Measurements from ENCODE around the gene EXOC5. TPM values are rescaled to one million over a fixed set of nuclear protein-coding genes. Genes with fewer than 3 reads are reported as not detected.
A peak's percentile ranks its signal among the peaks of the same experiment; 100 is the strongest.

The EXOC5 gene, protein sequence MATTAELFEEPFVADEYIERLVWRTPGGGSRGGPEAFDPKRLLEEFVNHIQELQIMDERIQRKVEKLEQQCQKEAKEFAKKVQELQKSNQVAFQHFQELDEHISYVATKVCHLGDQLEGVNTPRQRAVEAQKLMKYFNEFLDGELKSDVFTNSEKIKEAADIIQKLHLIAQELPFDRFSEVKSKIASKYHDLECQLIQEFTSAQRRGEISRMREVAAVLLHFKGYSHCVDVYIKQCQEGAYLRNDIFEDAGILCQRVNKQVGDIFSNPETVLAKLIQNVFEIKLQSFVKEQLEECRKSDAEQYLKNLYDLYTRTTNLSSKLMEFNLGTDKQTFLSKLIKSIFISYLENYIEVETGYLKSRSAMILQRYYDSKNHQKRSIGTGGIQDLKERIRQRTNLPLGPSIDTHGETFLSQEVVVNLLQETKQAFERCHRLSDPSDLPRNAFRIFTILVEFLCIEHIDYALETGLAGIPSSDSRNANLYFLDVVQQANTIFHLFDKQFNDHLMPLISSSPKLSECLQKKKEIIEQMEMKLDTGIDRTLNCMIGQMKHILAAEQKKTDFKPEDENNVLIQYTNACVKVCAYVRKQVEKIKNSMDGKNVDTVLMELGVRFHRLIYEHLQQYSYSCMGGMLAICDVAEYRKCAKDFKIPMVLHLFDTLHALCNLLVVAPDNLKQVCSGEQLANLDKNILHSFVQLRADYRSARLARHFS
- 10 to 100 TPM; 35.4 to 59.7 (median 51.4) TPM for total RNA-seq
- 10 to 100 TPM; 15.1 to 51.2 (median 24.7) TPM for polyA plus RNA-seq
- long read RNA-seq, donor 1, full-length matches to known transcripts: 18 of 22 reads
- long read RNA-seq, donor 1, partial matches to known transcripts: 2 of 22 reads
- long read RNA-seq, donor 1, other reads (novel, unspliced or antisense): 2 of 22 reads
- long read RNA-seq, donor 2, full-length matches to known transcripts: 49 of 69 reads
- long read RNA-seq, donor 2, partial matches to known transcripts: 13 of 69 reads
- long read RNA-seq, donor 2, other reads (novel, unspliced or antisense): 7 of 69 reads

DNA sequence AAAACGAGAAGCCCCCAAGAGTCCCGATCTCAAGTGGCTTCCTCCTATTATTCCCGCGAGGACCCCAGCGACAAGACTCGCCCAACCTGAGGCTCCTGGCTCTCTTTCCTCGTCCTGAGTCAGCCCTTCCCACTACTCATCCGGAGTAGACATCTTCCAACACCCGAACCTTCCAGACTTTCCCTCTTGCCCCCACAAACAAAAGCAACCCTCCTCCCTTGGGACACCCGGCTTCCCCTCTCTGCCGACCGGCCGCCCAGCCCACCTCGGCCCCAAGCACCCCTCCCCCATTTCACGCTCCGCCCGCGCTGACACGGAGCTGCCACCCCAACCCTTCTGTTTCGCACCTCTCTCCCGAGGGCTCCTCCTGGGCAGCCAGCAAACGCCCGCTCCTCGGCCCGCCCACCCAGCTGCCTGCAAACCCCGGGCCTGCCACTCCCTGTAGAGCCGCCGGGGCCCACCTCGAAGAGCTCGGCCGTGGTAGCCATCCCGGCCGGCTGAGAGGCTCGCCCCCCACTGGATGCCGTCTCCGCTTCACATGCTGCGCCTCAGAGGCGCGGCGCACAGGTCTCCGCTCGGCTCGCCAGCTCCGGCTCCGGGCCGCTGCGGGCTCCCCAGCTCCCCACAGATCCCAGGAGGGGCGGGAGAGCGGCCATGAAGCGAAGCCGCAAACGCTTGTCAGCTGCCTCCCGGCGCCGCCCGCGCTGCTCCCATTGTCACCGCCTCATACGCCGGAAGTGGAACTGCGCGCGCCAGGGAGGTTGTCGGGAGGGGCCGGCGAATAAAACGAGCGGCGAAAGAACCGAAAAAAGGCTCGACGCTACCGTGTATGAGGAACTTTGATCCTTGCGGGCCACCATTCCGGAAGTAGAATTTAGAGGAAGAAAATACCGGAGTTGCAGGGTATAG is at the start of gene EXOC5, which contains the start of gene AP5M1:
TSS of gene EXOC5 (minus strand) at position 745 of the 909 bp plus-strand sequence. CDS start at position 488, 257 bp downstream.
TSS of gene AP5M1 (plus strand) at position 811 of the 909 bp plus-strand sequence. CDS start 344 bp downstream, outside the sequence.
- intact Hi-C loops (cut with DNase I): loop anchor here in 1 of 2 donors (10.0 kb wide), 1 partner anchor 126 kb away; the partner anchor contains the start of gene NAA30
- no peaks in the 10 kb centered on the region for H3K9me3 ChIP-seq
- peaks cover 40% of the 10 kb centered on the region for H3K4me1 ChIP-seq
- peak within 1 kb of the TSS; percentile 96 for H3K27ac ChIP-seq
- peak; percentile 94 to 96 (median 96) for ATAC-seq
- TF ChIP-seq, protein P1, sequence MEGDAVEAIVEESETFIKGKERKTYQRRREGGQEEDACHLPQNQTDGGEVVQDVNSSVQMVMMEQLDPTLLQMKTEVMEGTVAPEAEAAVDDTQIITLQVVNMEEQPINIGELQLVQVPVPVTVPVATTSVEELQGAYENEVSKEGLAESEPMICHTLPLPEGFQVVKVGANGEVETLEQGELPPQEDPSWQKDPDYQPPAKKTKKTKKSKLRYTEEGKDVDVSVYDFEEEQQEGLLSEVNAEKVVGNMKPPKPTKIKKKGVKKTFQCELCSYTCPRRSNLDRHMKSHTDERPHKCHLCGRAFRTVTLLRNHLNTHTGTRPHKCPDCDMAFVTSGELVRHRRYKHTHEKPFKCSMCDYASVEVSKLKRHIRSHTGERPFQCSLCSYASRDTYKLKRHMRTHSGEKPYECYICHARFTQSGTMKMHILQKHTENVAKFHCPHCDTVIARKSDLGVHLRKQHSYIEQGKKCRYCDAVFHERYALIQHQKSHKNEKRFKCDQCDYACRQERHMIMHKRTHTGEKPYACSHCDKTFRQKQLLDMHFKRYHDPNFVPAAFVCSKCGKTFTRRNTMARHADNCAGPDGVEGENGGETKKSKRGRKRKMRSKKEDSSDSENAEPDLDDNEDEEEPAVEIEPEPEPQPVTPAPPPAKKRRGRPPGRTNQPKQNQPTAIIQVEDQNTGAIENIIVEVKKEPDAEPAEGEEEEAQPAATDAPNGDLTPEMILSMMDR (IDR thresholded peaks at IDR 0.05): no peak
- peak within 1 kb of the TSS; percentile 92 for H3K4me3 ChIP-seq
- no peaks in the 10 kb centered on the region for H3K27me3 ChIP-seq (ENCODE audit: insufficient read depth in 3 of 3, low read length in 2 of 3)
- DNase-seq: peak; percentile 92 to 95
- 0 to 1% (median 1%) methylated on average over 69 to 76 of the region's 76 CpGs for WGBS, 3 donors
- no peaks in the 10 kb centered on the region for H3K36me3 ChIP-seq (ENCODE audit: insufficient read depth in 1 of 2, low read depth in 1 of 2)

DNA sequence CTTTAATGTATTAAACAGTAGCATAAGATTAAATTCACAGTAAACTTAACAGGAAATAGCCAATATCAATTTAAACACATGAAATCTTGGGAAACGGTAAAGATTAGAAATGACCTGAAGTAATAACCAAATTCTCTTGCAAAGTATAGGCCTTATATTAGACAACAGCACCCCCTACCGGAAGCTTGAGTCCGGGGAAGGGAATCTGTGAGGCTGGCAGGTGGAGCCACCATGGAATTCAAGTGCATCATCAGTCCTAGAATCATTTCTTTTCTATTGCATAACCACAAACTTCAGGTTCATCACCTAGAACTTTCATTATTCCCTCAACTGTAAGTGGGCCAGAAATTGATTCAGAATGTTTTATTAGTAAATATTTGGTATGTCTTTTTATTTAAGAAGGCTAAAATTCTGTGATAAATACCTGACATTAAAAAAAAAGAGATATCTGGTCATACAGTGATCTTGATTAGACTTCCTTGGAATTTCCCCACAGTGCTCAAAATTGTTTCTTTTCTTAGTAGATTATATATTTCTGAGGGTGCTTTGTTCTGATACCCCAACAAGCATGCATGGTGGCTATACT is 48.6 kb upstream of the EXOC5 start:
- Histone ChIP-seq H3K36me3 (ENCODE audit: insufficient read depth in 1 of 2, low read depth in 1 of 2) (no peaks in the 10 kb centered on the region), H3K4me1 (no peaks in the 10 kb centered on the region), H3K27ac (no peak overlapping the region), H3K9me3 (no peaks in the 10 kb centered on the region), H3K4me3 (no peak overlapping the region), H3K27me3 (ENCODE audit: insufficient read depth in 3 of 3, low read length in 2 of 3) (peaks cover 0 to 3% (median 0%) of the 10 kb centered on the region in 3 donors)
- WGBS, 3 donors: 0 to 2% (median 2%) methylated on average over 3 of the region's 3 CpGs
- DNase-seq (peak; percentile 27 to 52), ATAC-seq (peak; percentile 54 to 85 (median 65))
- intact Hi-C loops (cut with DNase I): loop anchor here (2.0 to 10.0 kb wide), 4 partner anchors 653 to 827 kb away; no protein-coding TSS in a partner anchor
- TF ChIP-seq, protein P1 (IDR thresholded peaks at IDR 0.05): peak; percentile 89

DNA sequence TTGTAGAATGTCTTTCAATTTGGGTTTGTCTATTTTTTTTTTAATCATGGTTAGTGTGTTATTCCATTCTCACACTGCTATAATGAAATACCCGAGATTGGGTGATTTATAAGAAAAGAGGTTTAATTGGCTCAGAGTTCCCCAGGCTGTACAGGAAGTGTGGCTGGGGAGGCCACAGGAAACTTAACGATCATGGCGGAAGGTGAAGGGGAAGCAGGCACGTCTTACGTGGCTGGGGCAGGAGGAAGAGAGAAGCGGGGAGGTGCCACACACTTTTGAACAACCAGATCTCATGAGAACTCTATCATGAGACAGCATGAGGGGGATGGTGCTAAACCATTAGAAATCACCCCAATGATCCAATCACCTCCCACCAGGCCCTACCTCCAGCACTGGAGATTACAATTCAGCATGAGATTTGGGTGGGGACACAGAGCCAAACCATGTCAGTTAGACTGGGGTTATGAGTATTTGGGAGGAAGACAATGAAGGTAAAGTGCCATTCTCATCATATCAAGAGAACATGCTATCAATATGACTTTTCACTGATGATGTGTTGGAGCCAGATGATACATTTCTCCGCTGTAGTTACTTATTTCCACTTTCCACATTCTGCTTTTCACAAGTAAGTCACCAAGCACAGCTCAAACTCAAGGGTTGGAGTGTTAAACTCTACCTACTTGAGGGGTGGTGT is 45.8 kb upstream of the EXOC5 start:
- ATAC-seq: no peak
- intact Hi-C loops (cut with DNase I): loop anchor here (5.0 to 10.0 kb wide), 3 partner anchors 650 to 822 kb away; no protein-coding TSS in a partner anchor
- no peak overlapping the region for H3K27ac ChIP-seq
- TF ChIP-seq, protein P1 (IDR thresholded peaks at IDR 0.05): no peak
- WGBS, 3 donors: 63 to 68% (median 65%) methylated on average over 7 of the region's 7 CpGs
- H3K4me1 ChIP-seq: no peaks in the 10 kb centered on the region
- no peaks in the 10 kb centered on the region for H3K36me3 ChIP-seq (ENCODE audit: insufficient read depth in 1 of 2, low read depth in 1 of 2)
- no peak for DNase-seq
- no peaks in the 10 kb centered on the region for H3K9me3 ChIP-seq
- H3K27me3 ChIP-seq (ENCODE audit: insufficient read depth in 3 of 3, low read length in 2 of 3): peaks cover 0 to 3% (median 0%) of the 10 kb centered on the region in 3 donors
- no peak overlapping the region for H3K4me3 ChIP-seq

Measured in psoas muscle (tissue), 8 donors.